Measurements from ENCODE around the gene HDC. TPM values are rescaled to one million over a fixed set of nuclear protein-coding genes. Genes with fewer than 3 reads are reported as not detected.
A peak's percentile ranks its signal among the peaks of the same experiment; 100 is the strongest.

The HDC gene
- total and polyA plus RNA-seq, 9 donors: 0.29 to 1.6 (median 0.62) TPM

DNA sequence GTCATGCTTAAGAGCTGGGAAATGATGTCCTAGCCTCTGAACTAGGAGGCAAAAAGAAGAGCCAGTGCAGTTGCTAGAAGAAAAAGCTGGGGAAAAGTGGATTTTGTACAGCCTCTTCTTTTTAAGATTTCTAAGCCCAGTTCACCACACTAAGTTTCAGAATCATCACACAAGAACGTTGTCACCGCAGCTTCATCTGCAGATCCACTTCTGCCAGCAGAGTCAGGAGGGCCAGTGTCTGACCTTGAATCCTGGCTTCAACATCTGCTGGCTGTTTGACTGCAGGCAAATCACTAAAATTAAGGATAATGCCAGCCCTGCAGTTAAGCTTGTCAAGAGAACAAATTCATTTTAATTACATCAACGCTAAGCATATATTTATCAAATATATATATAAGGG, 36.2 kb downstream of the HDC start:
- H3K9me3 ChIP-seq (replicated peaks; ENCODE audit: control insufficient read depth, low read depth, low read length): no peaks in the 10 kb centered on the region
- 51% methylated on average over 2 of the region's 3 CpGs for WGBS (ENCODE audit: insufficient coverage)
- no peak overlapping the region for H3K4me3 ChIP-seq (ENCODE audit: low read length)
- H3K27me3 ChIP-seq (ENCODE audit: control insufficient read depth, insufficient read depth, low read length): no peaks in the 10 kb centered on the region
- no peaks in the 10 kb centered on the region for H3K36me3 ChIP-seq (ENCODE audit: control insufficient read depth, insufficient read depth, low read length)
- H3K27ac ChIP-seq (ENCODE audit: low read length): no peak overlapping the region
- no peak for DNase-seq
- no peaks in the 10 kb centered on the region for H3K4me1 ChIP-seq (ENCODE audit: control insufficient read depth, insufficient read depth, low read length)

GRCh38 chr15:50228866-50229265, 36.7 kb downstream of the HDC start:
- Histone ChIP-seq H3K27ac (ENCODE audit: low read length) (no peak overlapping the region), H3K27me3 (ENCODE audit: control insufficient read depth, insufficient read depth, low read length) (no peaks in the 10 kb centered on the region), H3K4me1 (ENCODE audit: control insufficient read depth, insufficient read depth, low read length) (no peaks in the 10 kb centered on the region), H3K4me3 (ENCODE audit: low read length) (no peak overlapping the region), H3K9me3 (replicated peaks; ENCODE audit: control insufficient read depth, low read depth, low read length) (no peaks in the 10 kb centered on the region), H3K36me3 (ENCODE audit: control insufficient read depth, insufficient read depth, low read length) (no peaks in the 10 kb centered on the region)
- DNase-seq: no peak
- 100% methylated on average over 1 of the region's 3 CpGs for WGBS (ENCODE audit: insufficient coverage)

GRCh38 chr15:50227076-50227475, 38.5 kb downstream of the HDC start:
- no peaks in the 10 kb centered on the region for H3K27me3 ChIP-seq (ENCODE audit: control insufficient read depth, insufficient read depth, low read length)
- no peak overlapping the region for H3K4me3 ChIP-seq (ENCODE audit: low read length)
- no peak overlapping the region for H3K27ac ChIP-seq (ENCODE audit: low read length)
- DNase-seq: no peak
- H3K4me1 ChIP-seq (ENCODE audit: control insufficient read depth, insufficient read depth, low read length): no peaks in the 10 kb centered on the region
- H3K36me3 ChIP-seq (ENCODE audit: control insufficient read depth, insufficient read depth, low read length): no peaks in the 10 kb centered on the region
- WGBS (ENCODE audit: insufficient coverage): 74% methylated on average over 4 of the region's 5 CpGs
- no peaks in the 10 kb centered on the region for H3K9me3 ChIP-seq (replicated peaks; ENCODE audit: control insufficient read depth, low read depth, low read length)

DNA sequence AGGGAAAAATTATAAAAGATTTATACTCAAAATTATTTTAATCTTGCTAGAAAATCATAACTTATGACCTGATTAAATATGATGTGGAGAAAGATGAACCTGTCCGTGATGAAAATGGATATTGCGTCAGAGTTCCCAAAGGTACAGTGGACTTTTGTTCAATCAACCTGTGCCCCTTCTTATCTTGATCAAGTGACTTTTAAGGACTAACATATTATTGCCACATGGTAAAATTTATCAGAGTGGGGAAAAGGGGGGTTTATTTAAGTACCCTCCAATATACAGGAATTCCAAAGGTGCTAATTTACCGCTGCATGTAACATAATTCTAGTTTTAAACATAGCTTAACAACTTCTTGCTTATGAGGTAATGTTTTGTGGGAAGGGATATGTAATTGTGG, 39.6 kb downstream of the HDC start:
- no CpG with 5 or more reads among the region's 3 CpGs for WGBS (ENCODE audit: insufficient coverage)
- peaks cover 2% of the 10 kb centered on the region for H3K27me3 ChIP-seq (ENCODE audit: control insufficient read depth, insufficient read depth, low read length)

GRCh38 chr15:50225057-50225456, 40.5 kb downstream of the HDC start:
- Histone ChIP-seq H3K4me1 (ENCODE audit: control insufficient read depth, insufficient read depth, low read length) (no peaks in the 10 kb centered on the region), H3K27ac (ENCODE audit: low read length) (no peak overlapping the region), H3K4me3 (ENCODE audit: low read length) (no peak overlapping the region), H3K27me3 (ENCODE audit: control insufficient read depth, insufficient read depth, low read length) (peaks cover 2% of the 10 kb centered on the region), H3K9me3 (replicated peaks; ENCODE audit: control insufficient read depth, low read depth, low read length) (no peaks in the 10 kb centered on the region), H3K36me3 (ENCODE audit: control insufficient read depth, insufficient read depth, low read length) (no peaks in the 10 kb centered on the region)
- DNase-seq: no peak
- no CpG with 5 or more reads among the region's 1 CpG for WGBS (ENCODE audit: insufficient coverage)

More for the DNA sequence above, 39.6 kb downstream of the HDC start:
- Histone ChIP-seq H3K27ac (ENCODE audit: low read length) (no peak overlapping the region), H3K4me3 (ENCODE audit: low read length) (no peak overlapping the region), H3K9me3 (replicated peaks; ENCODE audit: control insufficient read depth, low read depth, low read length) (no peaks in the 10 kb centered on the region), H3K36me3 (ENCODE audit: control insufficient read depth, insufficient read depth, low read length) (no peaks in the 10 kb centered on the region), H3K4me1 (ENCODE audit: control insufficient read depth, insufficient read depth, low read length) (no peaks in the 10 kb centered on the region)
- DNase-seq: no peak

GRCh38 chr15:50224606-50225005, 40.9 kb downstream of the HDC start:
- DNase-seq: no peak
- Histone ChIP-seq H3K36me3 (ENCODE audit: control insufficient read depth, insufficient read depth, low read length) (no peaks in the 10 kb centered on the region), H3K27me3 (ENCODE audit: control insufficient read depth, insufficient read depth, low read length) (peaks cover 2% of the 10 kb centered on the region), H3K27ac (ENCODE audit: low read length) (no peak overlapping the region), H3K9me3 (replicated peaks; ENCODE audit: control insufficient read depth, low read depth, low read length) (no peaks in the 10 kb centered on the region), H3K4me1 (ENCODE audit: control insufficient read depth, insufficient read depth, low read length) (no peaks in the 10 kb centered on the region), H3K4me3 (ENCODE audit: low read length) (no peak overlapping the region)
- 57% methylated on average over 2 of the region's 5 CpGs for WGBS (ENCODE audit: insufficient coverage)

DNA sequence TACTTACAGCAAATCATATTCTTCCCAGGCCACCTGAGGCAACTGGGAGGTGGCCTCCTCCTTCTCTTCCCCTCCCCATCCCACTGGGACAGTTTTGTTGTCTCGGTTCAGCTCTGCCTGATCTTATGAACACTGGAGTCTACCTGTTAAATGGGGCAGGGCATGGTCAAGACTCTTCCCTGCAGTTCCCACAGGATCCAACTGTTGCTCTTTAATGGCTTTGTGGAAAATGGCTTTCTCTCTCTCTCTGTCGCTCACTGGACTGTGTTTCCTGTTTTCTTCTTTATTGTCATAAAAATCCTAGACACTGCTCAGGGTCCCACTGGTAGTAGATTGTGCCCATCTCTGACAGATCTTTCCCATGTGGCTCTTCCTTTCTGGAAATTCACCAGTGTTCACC, 43.3 kb downstream of the HDC start:
- Histone ChIP-seq H3K9me3 (replicated peaks; ENCODE audit: control insufficient read depth, low read depth, low read length) (no peaks in the 10 kb centered on the region), H3K4me3 (ENCODE audit: low read length) (no peak overlapping the region), H3K27me3 (ENCODE audit: control insufficient read depth, insufficient read depth, low read length) (peaks cover 2% of the 10 kb centered on the region), H3K4me1 (ENCODE audit: control insufficient read depth, insufficient read depth, low read length) (no peaks in the 10 kb centered on the region), H3K36me3 (ENCODE audit: control insufficient read depth, insufficient read depth, low read length) (no peaks in the 10 kb centered on the region), H3K27ac (ENCODE audit: low read length) (no peak overlapping the region)
- WGBS (ENCODE audit: insufficient coverage): 33% methylated on average over 1 of the region's 2 CpGs
- DNase-seq: no peak

DNA sequence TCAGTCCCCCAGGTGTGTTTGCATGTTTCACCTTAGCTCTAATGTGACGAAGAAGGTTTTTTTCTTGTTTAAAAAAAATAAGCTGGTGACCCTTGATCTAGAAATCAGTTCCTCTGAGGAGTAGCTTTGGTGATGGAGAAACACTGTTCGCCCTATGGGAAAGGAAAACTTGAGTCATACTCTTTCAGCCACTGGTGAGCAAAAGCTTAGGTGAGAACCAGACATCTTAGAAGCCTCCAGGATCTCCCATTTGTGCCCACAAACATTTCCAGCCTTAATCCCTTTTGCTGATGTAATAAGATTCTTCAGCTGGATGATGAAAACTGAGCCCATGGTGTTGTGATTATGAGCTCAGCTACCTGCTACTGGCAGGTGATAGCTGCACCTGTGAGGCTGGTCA, 45.7 kb downstream of the HDC start:
- Histone ChIP-seq H3K4me3 (ENCODE audit: low read length) (no peak overlapping the region), H3K27ac (ENCODE audit: low read length) (no peak overlapping the region), H3K27me3 (ENCODE audit: control insufficient read depth, insufficient read depth, low read length) (peaks cover 2% of the 10 kb centered on the region), H3K4me1 (ENCODE audit: control insufficient read depth, insufficient read depth, low read length) (no peaks in the 10 kb centered on the region), H3K9me3 (replicated peaks; ENCODE audit: control insufficient read depth, low read depth, low read length) (no peaks in the 10 kb centered on the region), H3K36me3 (ENCODE audit: control insufficient read depth, insufficient read depth, low read length) (no peaks in the 10 kb centered on the region)
- 89% methylated on average over 2 of the region's 2 CpGs for WGBS (ENCODE audit: insufficient coverage)
- DNase-seq: no peak

GRCh38 chr15:50218691-50219090, 46.8 kb downstream of the HDC start:
- Histone ChIP-seq H3K27me3 (ENCODE audit: control insufficient read depth, insufficient read depth, low read length) (peaks cover 2% of the 10 kb centered on the region), H3K36me3 (ENCODE audit: control insufficient read depth, insufficient read depth, low read length) (no peaks in the 10 kb centered on the region), H3K4me1 (ENCODE audit: control insufficient read depth, insufficient read depth, low read length) (no peaks in the 10 kb centered on the region), H3K4me3 (ENCODE audit: low read length) (no peak overlapping the region), H3K9me3 (replicated peaks; ENCODE audit: control insufficient read depth, low read depth, low read length) (no peaks in the 10 kb centered on the region), H3K27ac (ENCODE audit: low read length) (no peak overlapping the region)
- WGBS (ENCODE audit: insufficient coverage): no CpG with 5 or more reads among the region's 1 CpG
- peak; percentile 11 for DNase-seq

DNA sequence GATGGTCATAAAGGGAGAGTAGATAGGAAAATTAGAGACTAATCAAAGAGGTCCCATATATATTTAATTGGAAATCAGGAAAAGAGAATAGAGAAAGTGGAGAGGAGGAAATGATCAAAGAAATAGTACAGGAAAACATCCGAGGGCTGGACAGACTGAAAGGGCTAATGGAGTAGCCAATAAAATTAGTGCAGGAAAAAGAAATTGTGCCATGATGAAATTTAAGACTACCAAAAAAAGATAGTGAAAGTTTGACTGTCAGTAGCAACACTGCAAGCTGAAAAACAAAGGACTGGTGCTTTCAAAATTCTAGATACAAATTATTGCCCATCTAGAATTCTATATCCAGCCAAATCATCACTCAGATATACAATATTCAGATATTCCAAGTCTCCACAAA, 47.2 kb downstream of the HDC start:
- Histone ChIP-seq H3K27me3 (ENCODE audit: control insufficient read depth, insufficient read depth, low read length) (peaks cover 2% of the 10 kb centered on the region), H3K27ac (ENCODE audit: low read length) (no peak overlapping the region), H3K36me3 (ENCODE audit: control insufficient read depth, insufficient read depth, low read length) (no peaks in the 10 kb centered on the region), H3K4me1 (ENCODE audit: control insufficient read depth, insufficient read depth, low read length) (no peaks in the 10 kb centered on the region), H3K9me3 (replicated peaks; ENCODE audit: control insufficient read depth, low read depth, low read length) (no peaks in the 10 kb centered on the region), H3K4me3 (ENCODE audit: low read length) (no peak overlapping the region)
- 0% methylated on average over 1 of the region's 1 CpG for WGBS (ENCODE audit: insufficient coverage)
- no peak for DNase-seq

DNA sequence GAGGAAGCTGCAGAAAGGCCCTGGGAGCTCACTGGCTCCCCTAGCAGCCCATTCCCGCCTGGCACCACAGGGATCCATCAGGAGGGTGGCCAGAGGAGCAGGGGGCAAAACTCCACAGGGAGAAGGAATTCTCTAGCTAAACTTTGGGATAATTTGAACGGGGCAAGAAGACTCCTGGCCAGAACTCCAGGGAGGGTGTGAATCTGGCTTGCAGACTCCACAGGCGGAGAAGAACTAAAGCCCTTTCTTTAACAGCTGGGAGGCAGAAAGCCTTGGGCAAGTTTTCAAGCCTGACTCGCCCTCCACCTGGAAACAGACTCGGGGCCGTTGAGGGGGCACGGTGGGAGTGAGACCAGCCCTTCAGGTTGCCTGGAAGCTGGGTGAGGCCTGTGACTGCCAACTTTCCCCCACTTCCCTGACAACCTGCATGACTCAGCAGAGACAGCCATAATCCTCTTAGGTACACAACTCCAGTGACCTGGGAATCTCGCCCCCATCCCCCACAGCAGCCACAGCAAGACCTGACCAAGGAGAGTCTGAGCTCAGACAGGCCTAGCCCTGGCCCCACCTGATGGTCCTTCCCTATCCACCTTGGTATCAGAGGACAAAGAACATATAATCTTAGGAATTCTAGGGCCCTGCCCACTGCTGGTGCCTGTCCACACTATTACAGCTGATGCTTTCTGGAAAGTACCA, 54.9 kb downstream of the HDC start:
- Histone ChIP-seq H3K9me3 (replicated peaks; ENCODE audit: control insufficient read depth, low read depth, low read length) (peaks cover 2% of the 10 kb centered on the region), H3K36me3 (ENCODE audit: control insufficient read depth, insufficient read depth, low read length) (no peaks in the 10 kb centered on the region), H3K27ac (ENCODE audit: low read length) (no peak overlapping the region), H3K4me1 (ENCODE audit: control insufficient read depth, insufficient read depth, low read length) (no peaks in the 10 kb centered on the region), H3K27me3 (ENCODE audit: control insufficient read depth, insufficient read depth, low read length) (no peaks in the 10 kb centered on the region), H3K4me3 (ENCODE audit: low read length) (no peak overlapping the region)
- 50% methylated on average over 8 of the region's 8 CpGs for WGBS (ENCODE audit: insufficient coverage)
- no peak for DNase-seq
